Measurements from ENCODE around the gene GASK1A. TPM values are rescaled to one million over a fixed set of nuclear protein-coding genes. Genes with fewer than 3 reads are reported as not detected.

The GASK1A gene
- total RNA-seq, 1 donor from 2014 or later = 0.72 TPM

DNA sequence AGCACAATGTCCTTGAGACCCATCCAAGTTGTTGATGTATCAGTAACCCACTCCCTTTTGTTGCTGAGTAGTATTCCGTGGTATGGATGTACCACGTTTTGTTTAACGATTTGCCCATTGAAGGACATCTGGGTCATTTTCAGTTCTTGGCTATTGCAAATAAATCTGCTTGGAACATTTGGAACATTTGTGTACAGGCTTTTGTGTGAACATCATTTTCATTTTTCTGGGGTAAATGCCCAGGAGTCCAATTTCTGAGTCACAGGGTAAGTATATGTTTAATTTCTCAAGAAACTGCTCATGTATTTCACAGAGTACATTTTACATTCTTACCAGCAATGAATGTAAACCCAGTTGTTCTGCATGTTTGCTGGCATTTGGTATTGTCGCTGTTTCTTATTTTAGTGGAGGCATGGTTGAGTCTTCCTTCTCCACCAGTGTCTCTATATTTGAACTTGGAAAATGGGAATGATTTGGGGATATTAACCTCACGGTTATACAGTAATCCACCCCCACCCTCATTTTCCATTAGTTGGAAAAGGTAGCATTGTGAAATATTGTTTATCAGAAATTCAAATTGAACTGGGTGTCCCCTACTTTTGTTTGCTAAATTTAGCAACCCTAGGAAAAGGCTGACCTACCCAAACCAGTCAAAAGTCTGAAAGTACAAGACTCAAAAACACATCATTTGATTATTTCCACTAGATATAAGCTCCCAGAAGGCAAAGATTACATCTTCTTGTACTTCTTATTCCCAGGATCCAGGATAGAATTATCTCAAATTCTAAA is 96.0 kb downstream of the GASK1A start:
- DNase-seq (ENCODE audit: low spot score) = no peak
- Mint-ChIP-seq H3K4me3 (ENCODE audit: unreplicated experiment) (no peak overlapping the region), H3K9me3 (ENCODE audit: unreplicated experiment) (no peaks in the 10 kb centered on the region), H3K36me3 (ENCODE audit: low read depth, unreplicated experiment) (peaks cover 16% of the 10 kb centered on the region), H3K27ac (ENCODE audit: unreplicated experiment) (no peak overlapping the region), H3K27me3 (ENCODE audit: unreplicated experiment) (peaks cover 3% of the 10 kb centered on the region), H3K4me1 (ENCODE audit: unreplicated experiment) (no peaks in the 10 kb centered on the region)
- TF ChIP-seq, protein P1, sequence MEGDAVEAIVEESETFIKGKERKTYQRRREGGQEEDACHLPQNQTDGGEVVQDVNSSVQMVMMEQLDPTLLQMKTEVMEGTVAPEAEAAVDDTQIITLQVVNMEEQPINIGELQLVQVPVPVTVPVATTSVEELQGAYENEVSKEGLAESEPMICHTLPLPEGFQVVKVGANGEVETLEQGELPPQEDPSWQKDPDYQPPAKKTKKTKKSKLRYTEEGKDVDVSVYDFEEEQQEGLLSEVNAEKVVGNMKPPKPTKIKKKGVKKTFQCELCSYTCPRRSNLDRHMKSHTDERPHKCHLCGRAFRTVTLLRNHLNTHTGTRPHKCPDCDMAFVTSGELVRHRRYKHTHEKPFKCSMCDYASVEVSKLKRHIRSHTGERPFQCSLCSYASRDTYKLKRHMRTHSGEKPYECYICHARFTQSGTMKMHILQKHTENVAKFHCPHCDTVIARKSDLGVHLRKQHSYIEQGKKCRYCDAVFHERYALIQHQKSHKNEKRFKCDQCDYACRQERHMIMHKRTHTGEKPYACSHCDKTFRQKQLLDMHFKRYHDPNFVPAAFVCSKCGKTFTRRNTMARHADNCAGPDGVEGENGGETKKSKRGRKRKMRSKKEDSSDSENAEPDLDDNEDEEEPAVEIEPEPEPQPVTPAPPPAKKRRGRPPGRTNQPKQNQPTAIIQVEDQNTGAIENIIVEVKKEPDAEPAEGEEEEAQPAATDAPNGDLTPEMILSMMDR (IDR thresholded peaks at IDR 0.05; ENCODE audit: unreplicated experiment) = no peak

DNA sequence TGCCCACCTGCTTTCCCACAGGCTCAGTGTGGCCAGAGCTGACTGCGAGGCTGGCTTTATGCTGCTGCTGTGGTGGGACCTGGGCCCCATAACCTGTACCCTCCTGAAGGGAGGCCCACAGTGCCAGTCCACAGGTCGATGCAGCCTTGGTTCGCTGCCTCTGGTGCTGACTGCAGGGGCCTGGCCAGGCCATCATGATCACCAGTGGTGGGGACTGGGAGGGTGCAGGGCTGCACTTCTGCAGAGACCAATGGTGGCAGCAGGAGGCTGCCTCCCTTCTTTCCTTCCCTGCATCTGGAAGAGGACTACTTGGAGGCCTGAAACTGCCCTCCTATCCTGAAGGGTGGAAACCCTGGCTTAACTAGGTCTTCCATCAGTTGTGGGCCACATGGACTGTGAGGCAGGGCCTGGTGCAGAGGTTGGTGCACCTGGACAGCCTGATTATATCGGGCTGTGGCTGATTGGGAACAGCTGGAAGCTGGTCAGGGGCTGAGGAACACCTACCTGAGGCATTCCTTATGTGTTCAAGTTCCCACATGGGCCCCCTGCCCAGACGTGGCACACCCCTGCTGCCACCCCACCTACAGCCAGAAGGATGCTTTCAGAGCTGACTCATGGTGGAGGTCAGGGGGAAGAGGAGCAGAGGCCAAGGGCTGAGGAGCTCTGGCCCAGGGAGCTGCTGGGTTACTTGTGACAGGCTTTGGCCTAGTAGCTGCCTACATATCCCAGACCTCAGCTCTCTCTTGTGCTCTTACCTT is 97.0 kb downstream of the GASK1A start:
- H3K27me3 Mint-ChIP-seq (ENCODE audit: unreplicated experiment) = peaks cover 4% of the 10 kb centered on the region
- H3K9me3 Mint-ChIP-seq (ENCODE audit: unreplicated experiment) = no peaks in the 10 kb centered on the region
- peaks cover 26% of the 10 kb centered on the region for H3K36me3 Mint-ChIP-seq (ENCODE audit: low read depth, unreplicated experiment)
- no peak for DNase-seq (ENCODE audit: low spot score)
- no peak overlapping the region for H3K4me3 Mint-ChIP-seq (ENCODE audit: unreplicated experiment)
- no peak overlapping the region for H3K27ac Mint-ChIP-seq (ENCODE audit: unreplicated experiment)
- H3K4me1 Mint-ChIP-seq (ENCODE audit: unreplicated experiment) = no peaks in the 10 kb centered on the region
- TF ChIP-seq, protein P1 (IDR thresholded peaks at IDR 0.05; ENCODE audit: unreplicated experiment) = no peak

DNA sequence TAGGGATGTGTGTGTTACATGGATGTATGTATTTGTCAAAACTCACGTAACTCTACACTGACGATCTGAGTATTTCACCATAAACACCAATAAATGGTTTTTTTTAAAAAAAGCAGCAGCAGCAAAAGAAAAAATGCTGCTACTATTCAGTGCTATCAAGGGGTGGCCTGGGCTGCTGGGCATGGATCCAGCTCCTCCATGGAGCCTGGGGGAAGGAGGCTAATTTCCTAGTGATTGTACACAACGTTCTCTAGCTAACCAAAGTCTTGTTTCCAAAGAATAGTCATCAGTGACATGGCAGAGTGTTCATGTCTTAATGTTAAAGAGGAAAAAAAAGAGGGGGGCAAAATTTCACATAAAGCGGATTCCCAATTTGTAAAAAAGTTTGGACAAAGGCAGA is 97.7 kb downstream of the GASK1A start:
- no peak for DNase-seq (ENCODE audit: low spot score)
- Mint-ChIP-seq H3K9me3 (ENCODE audit: unreplicated experiment) (no peaks in the 10 kb centered on the region), H3K4me1 (ENCODE audit: unreplicated experiment) (no peaks in the 10 kb centered on the region), H3K36me3 (ENCODE audit: low read depth, unreplicated experiment) (peaks cover 26% of the 10 kb centered on the region), H3K4me3 (ENCODE audit: unreplicated experiment) (no peak overlapping the region), H3K27ac (ENCODE audit: unreplicated experiment) (no peak overlapping the region), H3K27me3 (ENCODE audit: unreplicated experiment) (peaks cover 4% of the 10 kb centered on the region)
- TF ChIP-seq, protein P1 (IDR thresholded peaks at IDR 0.05; ENCODE audit: unreplicated experiment) = no peak

DNA sequence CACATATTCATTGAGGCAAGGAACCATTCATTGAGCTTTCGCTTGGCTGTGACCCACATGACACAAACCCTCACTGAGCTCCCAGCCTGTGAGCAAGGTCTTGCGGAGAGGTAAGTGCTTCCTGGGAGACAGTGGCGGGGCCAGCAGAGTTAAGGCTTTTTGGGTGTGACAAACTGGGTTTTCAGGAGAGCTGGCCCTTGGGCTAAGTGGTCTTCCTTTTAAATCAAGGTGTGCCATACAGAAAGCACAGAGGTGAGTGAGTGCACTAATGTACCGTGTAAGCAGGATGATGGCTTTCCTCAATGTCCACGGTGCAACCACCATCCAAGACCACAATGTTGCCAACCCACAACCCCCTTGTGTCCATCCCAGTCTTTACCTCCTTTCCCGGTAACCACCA is 98.2 kb downstream of the GASK1A start:
- H3K27me3 Mint-ChIP-seq (ENCODE audit: unreplicated experiment) = peaks cover 4% of the 10 kb centered on the region
- TF ChIP-seq, protein P1 (IDR thresholded peaks at IDR 0.05; ENCODE audit: unreplicated experiment) = no peak
- no peak overlapping the region for H3K27ac Mint-ChIP-seq (ENCODE audit: unreplicated experiment)
- H3K4me1 Mint-ChIP-seq (ENCODE audit: unreplicated experiment) = no peaks in the 10 kb centered on the region
- peaks cover 28% of the 10 kb centered on the region for H3K36me3 Mint-ChIP-seq (ENCODE audit: low read depth, unreplicated experiment)
- no peak for DNase-seq (ENCODE audit: low spot score)
- no peaks in the 10 kb centered on the region for H3K9me3 Mint-ChIP-seq (ENCODE audit: unreplicated experiment)
- no peak overlapping the region for H3K4me3 Mint-ChIP-seq (ENCODE audit: unreplicated experiment)

DNA sequence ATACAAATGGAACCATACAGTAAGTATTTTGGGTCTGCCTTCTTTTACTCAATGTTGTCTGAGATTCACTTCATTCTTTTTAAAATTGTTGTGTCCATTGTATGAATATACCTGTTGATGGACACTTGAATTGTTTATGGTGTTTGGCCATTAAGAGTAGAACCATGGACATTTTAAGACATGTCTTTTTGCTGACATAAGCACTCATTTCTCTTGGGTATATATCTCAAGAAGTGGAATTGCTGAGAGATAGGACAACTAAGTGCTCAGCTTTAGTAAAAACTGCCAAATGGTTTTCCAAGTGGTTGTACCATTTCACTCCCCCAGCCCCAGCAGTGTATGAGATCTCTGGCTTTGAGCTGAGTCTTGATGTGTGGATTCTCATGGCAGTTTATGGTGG is 98.6 kb downstream of the GASK1A start:
- peaks cover 4% of the 10 kb centered on the region for H3K27me3 Mint-ChIP-seq (ENCODE audit: unreplicated experiment)
- DNase-seq (ENCODE audit: low spot score) = no peak
- H3K9me3 Mint-ChIP-seq (ENCODE audit: unreplicated experiment) = no peaks in the 10 kb centered on the region
- no peaks in the 10 kb centered on the region for H3K4me1 Mint-ChIP-seq (ENCODE audit: unreplicated experiment)
- H3K4me3 Mint-ChIP-seq (ENCODE audit: unreplicated experiment) = no peak overlapping the region
- TF ChIP-seq, protein P1 (IDR thresholded peaks at IDR 0.05; ENCODE audit: unreplicated experiment) = no peak
- H3K36me3 Mint-ChIP-seq (ENCODE audit: low read depth, unreplicated experiment) = peaks cover 31% of the 10 kb centered on the region
- no peak overlapping the region for H3K27ac Mint-ChIP-seq (ENCODE audit: unreplicated experiment)
